Sigmoid colon (tissue), 7 donors: ENCODE results near the gene TMEM106A. TPM values are rescaled to one million over a fixed set of nuclear protein-coding genes. Genes with fewer than 3 reads are reported as not detected.
"Not testable (repeated sequence)": the region's sequence is repeated elsewhere in the genome, so short reads cannot be mapped to it uniquely, and the experiment has no call there.

Experiments used
- DNase-seq: peaks from one replicate; pipeline ENCODE4 v3.0.0-alpha.2; 2019
- H3K27ac ChIP-seq, 4 donors: fragments of 200-600 bp; sonication (generic); one replicate each; pipeline ENCODE4 v1.5.1; 2016 to 2019; ENCODE audit warnings: mild to moderate bottlenecking in 1 of 4
- H3K27me3 ChIP-seq, 3 donors: fragments of 200-600 bp; sonication (generic); one replicate each; pipeline ENCODE4 v1.5.1; 2019; ENCODE audit warnings: mild to moderate bottlenecking in 1 of 3
- H3K36me3 ChIP-seq, 4 donors: fragments of 200-600 bp; sonication (generic); one replicate each; pipeline ENCODE4 v1.5.1; 2016 to 2019
- H3K4me1 ChIP-seq, 4 donors: fragments of 200-600 bp; sonication (generic); one replicate each; pipeline ENCODE4 v1.5.1; 2017 to 2019
- H3K4me3 ChIP-seq, 4 donors: fragments of 200-600 bp; sonication (generic); one replicate each; pipeline ENCODE4 v1.5.1; 2017 to 2019; ENCODE audit warnings: mild to moderate bottlenecking in 2 of 4, moderate library complexity in 1 of 4
- H3K9me3 ChIP-seq, 4 donors: fragments of 200-600 bp in 3 of 4; sonication (generic) in 3 of 4; one replicate each; pipeline versions ENCODE4 v1.5.1 to v1.6.1; 2013 to 2019
- CTCF ChIP-seq, 4 experiments: fragments of 450-650 bp in 3 of 4; fragments of 200-600 bp in 1 of 4; IDR thresholded peaks; one replicate each; pipeline ENCODE4 v1.5.1; 2016 to 2019; ENCODE audit warnings: antibody characterized with exemption in 4 of 4, mild to moderate bottlenecking in 3 of 4, moderate library complexity in 2 of 4
- EP300 ChIP-seq, 4 donors: sonication (generic); formaldehyde crosslinking; IDR thresholded peaks; one replicate each; pipeline ENCODE4 v1.6.1; 2017; ENCODE audit warnings: antibody characterized with exemption in 4 of 4
- POLR2A ChIP-seq, 2 donors: fragments of 450-650 bp; IDR thresholded peaks; one replicate each; pipeline ENCODE4 v1.6.1; 2016; ENCODE audit warnings: antibody characterized with exemption in 2 of 2, mild to moderate bottlenecking in 2 of 2, moderate library complexity in 2 of 2
- POLR2AphosphoS5 ChIP-seq, 4 donors: sonication (generic); formaldehyde crosslinking; IDR thresholded peaks; one replicate each; pipeline ENCODE4 v1.6.1; 2017; ENCODE audit warnings: antibody characterized with exemption in 4 of 4
- WGBS, 2 donors: extraction: QIAGEN DNeasy Blood & Tissue Kit; methylation state at CpG; one replicate each; pipeline ENCODE4 v1.1.7; 2013; 5-methylcytosine and 5-hydroxymethylcytosine counted together
- intact Hi-C: fragments of 100-400 bp; cut with DNase I; formaldehyde crosslinking; loops from one replicate; pipeline ENCODE4 v1.15.1; 2023
- polyA plus RNA-seq, 3 donors: library from polyadenylated mRNA; stranded (reverse); fragments of 200-250 nt; gene quantifications; one replicate each; pipeline ENCODE4 v1.2.3, GENCODE V29; 2013
- total RNA-seq, 4 donors: library from RNA; depleted of rRNA; stranded (reverse); fragments of >200 nt; gene quantifications; one replicate each; pipeline ENCODE4 v1.1.0, GENCODE V29; 2016
- donor health status: healthy with polysubstance abuse.
- donor health status: Bipolar disorder and iron deficiency.
- donor health status: healthy.

The TMEM106A gene
- total and polyA plus RNA-seq, 7 donors: 2.4 to 9.4 (median 4.3) TPM

GRCh38 chr17:43220511-43221125, 8.9 kb downstream of the TMEM106A start:
- Histone ChIP-seq H3K9me3 (no peaks in the 10 kb centered on the region), H3K27ac (no peak overlapping the region), H3K27me3 (no peaks in the 10 kb centered on the region), H3K36me3 (peaks cover 0 to 30% (median 9%) of the 10 kb centered on the region in 4 donors), H3K4me3 (no peak overlapping the region), H3K4me1 (no peaks in the 10 kb centered on the region)
- 90% methylated on average over 9 of the region's 9 CpGs for WGBS, 2 donors
- TF ChIP-seq EP300 (IDR thresholded peaks at IDR 0.05) (no peak), CTCF (IDR thresholded peaks at IDR 0.05) (no peak), POLR2A (IDR thresholded peaks at IDR 0.05) (no peak), POLR2AphosphoS5 (IDR thresholded peaks at IDR 0.05) (no peak)
- intact Hi-C loops: no loop called here
- peak; percentile 35 for DNase-seq

GRCh38 chr17:43224146-43224705, 12.6 kb downstream of the TMEM106A start:
- TF ChIP-seq EP300 (IDR thresholded peaks at IDR 0.05): no peak
- no peak for TF ChIP-seq CTCF (IDR thresholded peaks at IDR 0.05)
- no peak for TF ChIP-seq POLR2A (IDR thresholded peaks at IDR 0.05)
- no peak for TF ChIP-seq POLR2AphosphoS5 (IDR thresholded peaks at IDR 0.05)
- peak; percentile 7 for DNase-seq
- no peak overlapping the region for H3K4me3 ChIP-seq
- 86 to 93% methylated on average over 7 of the region's 7 CpGs for WGBS, 2 donors
- no peaks in the 10 kb centered on the region for H3K4me1 ChIP-seq
- no peak overlapping the region for H3K27ac ChIP-seq
- no peaks in the 10 kb centered on the region for H3K27me3 ChIP-seq
- peaks cover 0 to 16% (median 0%) of the 10 kb centered on the region in 4 donors for H3K36me3 ChIP-seq
- intact Hi-C loops: no loop called here
- H3K9me3 ChIP-seq: no peaks in the 10 kb centered on the region

GRCh38 chr17:43226393-43226792, 14.7 kb downstream of the TMEM106A start:
- DNase-seq: peak; percentile 19
- no peaks in the 10 kb centered on the region for H3K4me1 ChIP-seq
- 92 to 97% methylated on average over 7 of the region's 7 CpGs for WGBS, 2 donors
- no peak overlapping the region for H3K4me3 ChIP-seq
- no peak overlapping the region for H3K27ac ChIP-seq
- TF ChIP-seq POLR2A (IDR thresholded peaks at IDR 0.05) (no peak), EP300 (IDR thresholded peaks at IDR 0.05) (no peak), CTCF (IDR thresholded peaks at IDR 0.05) (no peak), POLR2AphosphoS5 (IDR thresholded peaks at IDR 0.05) (no peak)
- intact Hi-C loops: no loop called here
- H3K27me3 ChIP-seq: no peaks in the 10 kb centered on the region
- no peaks in the 10 kb centered on the region for H3K9me3 ChIP-seq
- H3K36me3 ChIP-seq: peaks cover 0 to 16% (median 0%) of the 10 kb centered on the region in 4 donors

DNA sequence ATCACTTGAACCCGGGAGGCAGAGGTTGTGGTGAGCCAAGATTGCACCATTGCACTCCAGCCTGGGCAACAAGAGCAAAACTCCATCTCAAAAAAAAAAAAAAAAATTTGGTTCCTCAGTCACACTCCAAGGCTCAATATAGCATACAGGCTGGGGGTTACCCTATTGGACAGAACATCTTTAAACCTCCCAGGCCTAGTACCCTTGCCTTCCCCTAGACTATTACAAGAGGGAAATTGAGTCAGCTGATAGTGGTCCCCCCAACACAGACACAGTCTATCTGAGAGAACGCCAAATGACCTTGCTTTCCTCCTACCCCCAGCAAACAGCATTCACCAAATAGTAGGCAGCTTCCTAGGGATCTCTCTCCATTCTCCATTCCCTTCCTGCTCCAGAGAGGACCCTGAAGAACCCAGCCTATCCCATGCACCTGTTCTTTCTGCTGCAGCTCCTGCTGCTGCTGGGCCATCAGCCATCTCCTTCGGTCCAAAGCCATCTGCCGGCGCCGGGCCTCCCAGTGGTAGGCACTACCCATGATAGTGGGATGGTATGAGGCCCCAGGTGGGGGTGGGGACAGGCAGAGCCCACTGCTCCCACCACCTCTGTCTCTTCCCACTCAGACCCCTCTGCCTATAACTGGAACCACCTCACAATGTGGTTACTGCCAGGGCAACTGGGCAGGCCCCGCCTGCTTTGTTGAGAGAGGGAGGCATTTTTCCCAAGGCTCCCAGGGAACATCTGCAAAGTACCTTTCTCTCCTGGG, 16.5 kb downstream of the TMEM106A start, which contains the start of gene CCDC200:
Gene CCDC200 (minus strand): TSS at position 604 of the 763 bp plus-strand sequence. CDS start 69 bp downstream, at position 535.
- H3K9me3 ChIP-seq, H3K4me1 ChIP-seq, intact Hi-C loops, H3K27me3 ChIP-seq, H3K27ac ChIP-seq, H3K4me3 ChIP-seq, DNase-seq: not testable (repeated sequence)
- peaks cover 0 to 16% (median 0%) of the 10 kb centered on the region in 4 donors for H3K36me3 ChIP-seq
- WGBS, 2 donors: no CpG with 5 or more reads among the region's 7 CpGs
